Ovary (tissue), 3 donors: Measurements from ENCODE around the gene SIAH3.

Source experiments
- EP300 ChIP-seq: sonication (generic); formaldehyde crosslinking; IDR thresholded peaks from one replicate; pipeline ENCODE4 v1.6.1; 2017; ENCODE audit warnings: antibody characterized with exemption
- TF ChIP-seq, protein P1 (sequence below), 3 donors: fragments of 450-650 bp in 2 of 3; fragments of 200-600 bp in 1 of 3; IDR thresholded peaks; one replicate each; pipeline versions ENCODE4 v1.5.1 to v1.8.0; 2016 to 2022; ENCODE audit warnings: antibody characterized with exemption in 3 of 3, mild to moderate bottlenecking in 1 of 3
- donor health status: DM: no; HTN: no; CAD: no.

DNA sequence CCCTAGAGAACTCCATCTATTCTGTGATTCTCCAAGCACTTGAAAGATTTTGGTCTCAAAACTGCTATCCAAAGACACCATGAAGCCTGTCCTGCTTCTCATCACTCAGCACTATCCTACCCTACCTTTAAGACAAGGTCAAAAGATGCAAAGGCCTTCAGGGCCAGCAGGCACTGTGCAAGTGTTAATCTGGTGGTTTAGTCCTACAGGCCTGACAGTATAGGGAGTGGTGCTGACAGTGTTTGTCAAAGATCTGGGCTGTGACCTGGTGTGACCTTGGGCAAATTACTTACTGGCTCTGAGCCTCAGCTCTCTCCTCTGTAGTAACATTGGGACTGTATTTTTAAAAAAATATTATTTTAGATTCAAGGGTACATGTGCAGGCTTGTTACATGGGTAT lies 28.0 kb downstream of the SIAH3 start:
- TF ChIP-seq, protein P1, sequence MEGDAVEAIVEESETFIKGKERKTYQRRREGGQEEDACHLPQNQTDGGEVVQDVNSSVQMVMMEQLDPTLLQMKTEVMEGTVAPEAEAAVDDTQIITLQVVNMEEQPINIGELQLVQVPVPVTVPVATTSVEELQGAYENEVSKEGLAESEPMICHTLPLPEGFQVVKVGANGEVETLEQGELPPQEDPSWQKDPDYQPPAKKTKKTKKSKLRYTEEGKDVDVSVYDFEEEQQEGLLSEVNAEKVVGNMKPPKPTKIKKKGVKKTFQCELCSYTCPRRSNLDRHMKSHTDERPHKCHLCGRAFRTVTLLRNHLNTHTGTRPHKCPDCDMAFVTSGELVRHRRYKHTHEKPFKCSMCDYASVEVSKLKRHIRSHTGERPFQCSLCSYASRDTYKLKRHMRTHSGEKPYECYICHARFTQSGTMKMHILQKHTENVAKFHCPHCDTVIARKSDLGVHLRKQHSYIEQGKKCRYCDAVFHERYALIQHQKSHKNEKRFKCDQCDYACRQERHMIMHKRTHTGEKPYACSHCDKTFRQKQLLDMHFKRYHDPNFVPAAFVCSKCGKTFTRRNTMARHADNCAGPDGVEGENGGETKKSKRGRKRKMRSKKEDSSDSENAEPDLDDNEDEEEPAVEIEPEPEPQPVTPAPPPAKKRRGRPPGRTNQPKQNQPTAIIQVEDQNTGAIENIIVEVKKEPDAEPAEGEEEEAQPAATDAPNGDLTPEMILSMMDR (IDR thresholded peaks at IDR 0.05), result no peak
- TF ChIP-seq EP300, result no peak
